Left colon (tissue), 2 donors: ENCODE results near the gene SIPA1L2. TPM values are rescaled to one million over a fixed set of nuclear protein-coding genes. Genes with fewer than 3 reads are reported as not detected.

Experiments
- total RNA-seq, 2 donors: library from RNA; stranded (reverse); fragmentation: NEBNext Ultra II Directional; extraction: Animal tissue kit (Norgen Biotek cat#: 25700); gene quantifications; one replicate each; pipeline ENCODE4 v1.2.1, GENCODE V29; 2021
- donor health status: DM: no; HTN: no; CAD: no.
- donor health status: DM: yes; HTN: yes; CAD: no.

Gene SIPA1L2
- total RNA-seq, 2 donors from 2014 or later: 76.5 to 89.8 TPM

Other genes starting within 250 kb of the SIPA1L2 start
- gene MAP10, start 175.3 kb upstream of the SIPA1L2 start, total RNA-seq: 1 to 10 TPM; 1.7 to 2.1 TPM